ENCODE data around the gene RNF13. TPM values are rescaled to one million over a fixed set of nuclear protein-coding genes. Genes with fewer than 3 reads are reported as not detected.
A peak's percentile ranks its signal among the peaks of the same experiment; 100 is the strongest.

RNF13 gene
- total RNA-seq, 2 donors from 2014 or later: 41.3 to 49.1 TPM

GRCh38 chr3:149768704-149769103 lies 44.3 kb upstream of the RNF13 start:
- Histone ChIP-seq H3K4me3 (no peak overlapping the region), H3K27ac (no peak overlapping the region), H3K4me1 (no peaks in the 10 kb centered on the region), H3K27me3 (no peaks in the 10 kb centered on the region), H3K36me3 (no peaks in the 10 kb centered on the region), H3K9me3 (no peaks in the 10 kb centered on the region), H3K9ac (ENCODE audit: low read depth in 2 of 2, low read length in 2 of 2) (no peak overlapping the region)
- intact Hi-C loops (cut with DNase I): no loop called here
- no peak for DNase-seq
- TF ChIP-seq, protein P1, sequence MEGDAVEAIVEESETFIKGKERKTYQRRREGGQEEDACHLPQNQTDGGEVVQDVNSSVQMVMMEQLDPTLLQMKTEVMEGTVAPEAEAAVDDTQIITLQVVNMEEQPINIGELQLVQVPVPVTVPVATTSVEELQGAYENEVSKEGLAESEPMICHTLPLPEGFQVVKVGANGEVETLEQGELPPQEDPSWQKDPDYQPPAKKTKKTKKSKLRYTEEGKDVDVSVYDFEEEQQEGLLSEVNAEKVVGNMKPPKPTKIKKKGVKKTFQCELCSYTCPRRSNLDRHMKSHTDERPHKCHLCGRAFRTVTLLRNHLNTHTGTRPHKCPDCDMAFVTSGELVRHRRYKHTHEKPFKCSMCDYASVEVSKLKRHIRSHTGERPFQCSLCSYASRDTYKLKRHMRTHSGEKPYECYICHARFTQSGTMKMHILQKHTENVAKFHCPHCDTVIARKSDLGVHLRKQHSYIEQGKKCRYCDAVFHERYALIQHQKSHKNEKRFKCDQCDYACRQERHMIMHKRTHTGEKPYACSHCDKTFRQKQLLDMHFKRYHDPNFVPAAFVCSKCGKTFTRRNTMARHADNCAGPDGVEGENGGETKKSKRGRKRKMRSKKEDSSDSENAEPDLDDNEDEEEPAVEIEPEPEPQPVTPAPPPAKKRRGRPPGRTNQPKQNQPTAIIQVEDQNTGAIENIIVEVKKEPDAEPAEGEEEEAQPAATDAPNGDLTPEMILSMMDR (IDR thresholded peaks at IDR 0.05): no peak

DNA sequence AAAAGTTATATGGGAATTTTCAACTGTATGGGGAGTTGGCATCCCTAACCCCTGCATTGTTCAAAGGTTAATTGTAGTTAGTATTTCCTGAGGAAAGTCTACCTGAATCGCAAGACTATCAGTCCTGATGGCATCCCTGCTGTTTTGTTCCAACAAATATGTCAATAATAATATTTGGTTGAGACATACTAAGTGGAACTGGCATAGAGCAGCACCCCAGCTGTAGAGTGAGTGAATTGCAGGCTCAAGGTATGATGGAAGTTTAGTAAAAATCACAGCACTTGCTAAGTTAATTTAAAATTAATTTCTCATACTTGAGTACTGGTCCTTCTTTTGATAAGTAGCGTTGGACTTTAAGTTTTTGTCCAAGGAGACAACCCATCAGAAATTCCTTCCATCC lies 42.8 kb upstream of the RNF13 start:
- TF ChIP-seq, protein P1 (IDR thresholded peaks at IDR 0.05): no peak
- Histone ChIP-seq H3K4me3 (no peak overlapping the region), H3K9me3 (no peaks in the 10 kb centered on the region), H3K9ac (ENCODE audit: low read depth in 2 of 2, low read length in 2 of 2) (no peak overlapping the region), H3K27ac (no peak overlapping the region), H3K27me3 (no peaks in the 10 kb centered on the region), H3K36me3 (no peaks in the 10 kb centered on the region), H3K4me1 (no peaks in the 10 kb centered on the region)
- intact Hi-C loops (cut with DNase I): loop anchor here (5.0 kb wide), 1 partner anchor 258 kb away; no protein-coding TSS in a partner anchor
- no peak for DNase-seq

GRCh38 chr3:149771652-149772271 lies 41.3 kb upstream of the RNF13 start:
- DNase-seq: peak; percentile 56

DNA sequence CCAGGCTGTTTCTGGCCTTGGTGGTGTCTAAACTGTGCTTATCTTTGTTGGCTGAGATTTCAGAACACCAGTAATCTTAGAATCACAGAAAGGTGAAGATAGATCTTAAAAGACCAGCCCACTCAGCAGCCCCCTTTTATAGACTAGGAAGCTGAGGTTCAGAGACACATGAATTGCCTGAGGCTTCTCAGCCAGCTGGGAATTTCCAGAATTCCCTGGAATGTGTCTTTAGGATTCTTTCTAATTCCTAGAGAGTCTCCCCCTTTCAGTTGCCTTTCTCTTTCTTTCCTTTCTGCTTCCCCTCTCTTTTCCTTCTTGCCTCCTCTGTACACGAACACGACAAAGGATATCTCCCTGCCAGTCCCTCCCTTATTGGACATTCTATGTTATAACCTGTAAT lies 40.2 kb upstream of the RNF13 start:
- DNase-seq: no peak
- H3K9ac ChIP-seq (ENCODE audit: low read depth in 2 of 2, low read length in 2 of 2): no peak overlapping the region
- H3K4me1 ChIP-seq: no peaks in the 10 kb centered on the region
- TF ChIP-seq, protein P1 (IDR thresholded peaks at IDR 0.05): no peak
- no peak overlapping the region for H3K4me3 ChIP-seq
- H3K9me3 ChIP-seq: no peaks in the 10 kb centered on the region
- H3K27ac ChIP-seq: no peak overlapping the region
- intact Hi-C loops (cut with DNase I): loop anchor here (5.0 kb wide), 1 partner anchor 261 kb away; no protein-coding TSS in a partner anchor
- H3K27me3 ChIP-seq: no peaks in the 10 kb centered on the region
- no peaks in the 10 kb centered on the region for H3K36me3 ChIP-seq

More at GRCh38 chr3:149771652-149772271, 41.3 kb upstream of the RNF13 start:
- Histone ChIP-seq H3K4me3 (no peak overlapping the region), H3K9ac (ENCODE audit: low read depth in 2 of 2, low read length in 2 of 2) (no peak overlapping the region), H3K27ac (no peak overlapping the region), H3K4me1 (no peaks in the 10 kb centered on the region), H3K9me3 (no peaks in the 10 kb centered on the region), H3K36me3 (no peaks in the 10 kb centered on the region), H3K27me3 (no peaks in the 10 kb centered on the region)
- TF ChIP-seq, protein P1 (IDR thresholded peaks at IDR 0.05): peak; percentile 63
- intact Hi-C loops (cut with DNase I): loop anchor here (5.0 kb wide), 1 partner anchor 259 kb away; no protein-coding TSS in a partner anchor

DNA sequence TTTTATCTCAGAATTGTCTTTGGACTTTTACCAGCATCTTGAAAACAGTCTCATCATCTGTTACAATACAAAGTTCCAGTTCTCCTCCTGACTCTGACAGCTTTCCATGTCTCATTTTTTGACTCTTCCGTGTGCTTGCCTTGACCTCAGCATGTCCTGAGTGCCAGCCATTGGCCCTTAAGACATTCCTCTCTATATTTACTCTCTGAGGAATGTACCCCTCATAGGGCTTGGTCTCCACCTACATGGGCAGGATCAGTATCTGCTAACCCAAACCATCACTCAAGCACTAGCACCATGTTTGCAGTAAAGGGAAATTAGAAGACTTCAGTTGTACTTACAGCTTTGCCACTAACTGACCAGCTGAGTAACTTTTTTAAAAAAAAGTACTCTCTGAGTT lies 36.8 kb upstream of the RNF13 start:
- no peak for DNase-seq
- intact Hi-C loops (cut with DNase I): no loop called here

More for the DNA sequence above, 36.8 kb upstream of the RNF13 start:
- Histone ChIP-seq H3K27me3 (no peaks in the 10 kb centered on the region), H3K4me3 (no peak overlapping the region), H3K27ac (no peak overlapping the region), H3K4me1 (no peaks in the 10 kb centered on the region), H3K36me3 (no peaks in the 10 kb centered on the region), H3K9me3 (no peaks in the 10 kb centered on the region), H3K9ac (ENCODE audit: low read depth in 2 of 2, low read length in 2 of 2) (no peak overlapping the region)
- TF ChIP-seq, protein P1 (IDR thresholded peaks at IDR 0.05): no peak
